Keratinocyte (primary cell): ENCODE results near the gene PLXNA2.

Source experiments
- CTCF ChIP-seq, 3 experiments: IDR thresholded peaks in 1 of 3; conservative IDR thresholded peaks in 1 of 3; optimal IDR thresholded peaks in 1 of 3; 2 replicates in 2 of 3; 3 replicates in 1 of 3; pipeline versions ENCODE3 to v1.5.1; 2011; ENCODE audit warnings: low read length in 3 of 3, mild to moderate bottlenecking in 3 of 3, moderate library complexity in 2 of 3, control low read depth in 1 of 3, inconsistent platforms in 1 of 3; ENCODE audit not compliant: insufficient read depth in 2 of 3; ENCODE audit errors: extremely low read depth in 1 of 3
- EZH2 ChIP-seq: IDR thresholded peaks from one replicate; pipeline ENCODE4 v1.6.1; 2012; ENCODE audit warnings: inconsistent platforms, mild to moderate bottlenecking, low read length, moderate library complexity

GRCh38 chr1:208207388-208208131 lies 36.6 kb downstream of the PLXNA2 start:
- TF ChIP-seq CTCF (optimal IDR thresholded peaks at IDR 0.05 in 1 of 3, IDR thresholded peaks at IDR 0.05 in 1 of 3, conservative IDR thresholded peaks at IDR 0.05 in 1 of 3; ENCODE audit: extremely low read depth in 1 of 3, insufficient read depth in 2 of 3, low read length in 3 of 3) (no peak), EZH2 (no peak)
